Thymus (tissue), 11 donors: ENCODE results near the gene TSKU. TPM values are rescaled to one million over a fixed set of nuclear protein-coding genes. Genes with fewer than 3 reads are reported as not detected.

Source experiments
- DNase-seq, 9 donors: peaks; one replicate each; pipeline ENCODE4 v3.0.0-alpha.2; 2013; ENCODE audit warnings: low spot score in 9 of 9, low read depth in 6 of 9, missing footprints in 1 of 9
- H3K27ac ChIP-seq, 2 donors: one replicate each; pipeline ENCODE4 v1.5.1; 2013; ENCODE audit warnings: control low read depth in 1 of 2, low read depth in 1 of 2, low read length in 1 of 2, mild to moderate bottlenecking in 1 of 2, moderate library complexity in 1 of 2
- H3K27me3 ChIP-seq, 2 donors: one replicate each; pipeline ENCODE4 v1.5.1; 2013; ENCODE audit warnings: low read length in 1 of 2; ENCODE audit not compliant: control insufficient read depth in 2 of 2, insufficient read depth in 1 of 2
- H3K36me3 ChIP-seq, 2 donors: one replicate each; pipeline ENCODE4 v1.5.1; 2013; ENCODE audit warnings: low read length in 1 of 2, mild to moderate bottlenecking in 1 of 2, moderate library complexity in 1 of 2; ENCODE audit not compliant: control insufficient read depth in 2 of 2, insufficient read depth in 2 of 2
- H3K4me1 ChIP-seq, 2 donors: one replicate each; pipeline ENCODE4 v1.5.1; 2013; ENCODE audit warnings: low read length in 2 of 2; ENCODE audit not compliant: control insufficient read depth in 2 of 2, insufficient read depth in 2 of 2
- H3K4me3 ChIP-seq, 2 donors: one replicate each; pipeline ENCODE4 v1.5.1; 2013; ENCODE audit warnings: low read length in 2 of 2, control low read depth in 1 of 2, mild to moderate bottlenecking in 1 of 2
- H3K9me3 ChIP-seq, 2 donors: one replicate each; pipeline ENCODE4 v1.5.1; 2013; ENCODE audit warnings: low read length in 1 of 2, mild to moderate bottlenecking in 1 of 2; ENCODE audit not compliant: control insufficient read depth in 2 of 2, insufficient read depth in 1 of 2
- WGBS: extraction: QIAGEN DNeasy Blood & Tissue Kit; methylation state at CpG from one replicate; pipeline ENCODE4 v1.1.7; 2013; 5-methylcytosine and 5-hydroxymethylcytosine counted together
- polyA plus RNA-seq: library from polyadenylated mRNA; stranded (reverse); fragments of 200-250 nt; gene quantifications from one replicate; pipeline ENCODE4 v1.2.3, GENCODE V29; 2013
- total RNA-seq: library from RNA; stranded (reverse); fragments of 120-200 nt; gene quantifications from one replicate; pipeline ENCODE4 v1.2.4, GENCODE V29; 2013
- donor health status: healthy.

Gene TSKU
- total and polyA plus RNA-seq, 2 donors, result 2.9 to 11.8 TPM

DNA sequence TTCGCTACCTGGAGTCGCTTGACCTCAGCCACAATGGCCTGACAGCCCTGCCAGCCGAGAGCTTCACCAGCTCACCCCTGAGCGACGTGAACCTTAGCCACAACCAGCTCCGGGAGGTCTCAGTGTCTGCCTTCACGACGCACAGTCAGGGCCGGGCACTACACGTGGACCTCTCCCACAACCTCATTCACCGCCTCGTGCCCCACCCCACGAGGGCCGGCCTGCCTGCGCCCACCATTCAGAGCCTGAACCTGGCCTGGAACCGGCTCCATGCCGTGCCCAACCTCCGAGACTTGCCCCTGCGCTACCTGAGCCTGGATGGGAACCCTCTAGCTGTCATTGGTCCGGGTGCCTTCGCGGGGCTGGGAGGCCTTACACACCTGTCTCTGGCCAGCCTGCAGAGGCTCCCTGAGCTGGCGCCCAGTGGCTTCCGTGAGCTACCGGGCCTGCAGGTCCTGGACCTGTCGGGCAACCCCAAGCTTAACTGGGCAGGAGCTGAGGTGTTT lies 12.8 kb downstream of the TSKU start:
- H3K4me1 ChIP-seq, result peaks cover 3 to 16% of the 10 kb centered on the region in 2 donors
- H3K36me3 ChIP-seq, result no peaks in the 10 kb centered on the region
- no peak overlapping the region for H3K27ac ChIP-seq
- no peak overlapping the region for H3K4me3 ChIP-seq
- H3K27me3 ChIP-seq, result peaks cover 0 to 26% of the 10 kb centered on the region in 2 donors
- DNase-seq, result no peak
- WGBS, result 98% methylated on average over 26 of the region's 26 CpGs
- H3K9me3 ChIP-seq, result peaks cover 0 to 4% of the 10 kb centered on the region in 2 donors

DNA sequence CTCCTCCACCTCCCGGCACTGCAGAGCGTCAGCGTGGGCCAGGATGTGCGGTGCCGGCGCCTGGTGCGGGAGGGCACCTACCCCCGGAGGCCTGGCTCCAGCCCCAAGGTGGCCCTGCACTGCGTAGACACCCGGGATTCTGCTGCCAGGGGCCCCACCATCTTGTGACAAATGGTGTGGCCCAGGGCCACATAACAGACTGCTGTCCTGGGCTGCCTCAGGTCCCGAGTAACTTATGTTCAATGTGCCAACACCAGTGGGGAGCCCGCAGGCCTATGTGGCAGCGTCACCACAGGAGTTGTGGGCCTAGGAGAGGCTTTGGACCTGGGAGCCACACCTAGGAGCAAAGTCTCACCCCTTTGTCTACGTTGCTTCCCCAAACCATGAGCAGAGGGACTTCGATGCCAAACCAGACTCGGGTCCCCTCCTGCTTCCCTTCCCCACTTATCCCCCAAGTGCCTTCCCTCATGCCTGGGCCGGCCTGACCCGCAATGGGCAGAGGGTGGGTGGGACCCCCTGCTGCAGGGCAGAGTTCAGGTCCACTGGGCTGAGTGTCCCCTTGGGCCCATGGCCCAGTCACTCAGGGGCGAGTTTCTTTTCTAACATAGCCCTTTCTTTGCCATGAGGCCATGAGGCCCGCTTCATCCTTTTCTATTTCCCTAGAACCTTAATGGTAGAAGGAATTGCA lies 13.5 kb downstream of the TSKU start:
- Histone ChIP-seq H3K36me3 (no peaks in the 10 kb centered on the region), H3K4me1 (peaks cover 3 to 20% of the 10 kb centered on the region in 2 donors), H3K4me3 (no peak overlapping the region), H3K9me3 (no peaks in the 10 kb centered on the region), H3K27me3 (peaks cover 0 to 32% of the 10 kb centered on the region in 2 donors), H3K27ac (no peak overlapping the region)
- no peak for DNase-seq
- WGBS, result 98% methylated on average over 20 of the region's 20 CpGs

DNA sequence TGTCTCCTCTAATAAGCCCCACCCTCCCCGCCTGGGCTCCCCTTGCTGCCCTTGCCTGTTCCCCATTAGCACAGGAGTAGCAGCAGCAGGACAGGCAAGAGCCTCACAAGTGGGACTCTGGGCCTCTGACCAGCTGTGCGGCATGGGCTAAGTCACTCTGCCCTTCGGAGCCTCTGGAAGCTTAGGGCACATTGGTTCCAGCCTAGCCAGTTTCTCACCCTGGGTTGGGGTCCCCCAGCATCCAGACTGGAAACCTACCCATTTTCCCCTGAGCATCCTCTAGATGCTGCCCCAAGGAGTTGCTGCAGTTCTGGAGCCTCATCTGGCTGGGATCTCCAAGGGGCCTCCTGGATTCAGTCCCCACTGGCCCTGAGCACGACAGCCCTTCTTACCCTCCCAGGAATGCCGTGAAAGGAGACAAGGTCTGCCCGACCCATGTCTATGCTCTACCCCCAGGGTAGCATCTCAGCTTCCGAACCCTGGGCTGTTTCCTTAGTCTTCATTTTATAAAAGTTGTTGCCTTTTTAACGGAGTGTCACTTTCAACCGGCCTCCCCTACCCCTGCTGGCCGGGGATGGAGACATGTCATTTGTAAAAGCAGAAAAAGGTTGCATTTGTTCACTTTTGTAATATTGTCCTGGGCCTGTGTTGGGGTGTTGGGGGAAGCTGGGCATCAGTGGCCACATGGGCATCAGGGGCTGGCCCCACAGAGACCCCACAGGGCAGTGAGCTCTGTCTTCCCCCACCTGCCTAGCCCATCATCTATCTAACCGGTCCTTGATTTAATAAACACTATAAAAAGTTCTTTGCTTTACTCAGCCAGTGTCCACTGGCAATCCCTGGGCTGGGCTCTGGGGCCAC lies 14.4 kb downstream of the TSKU start:
- 97% methylated on average over 11 of the region's 11 CpGs for WGBS
- no peaks in the 10 kb centered on the region for H3K36me3 ChIP-seq
- no peak for DNase-seq
- no peak overlapping the region for H3K27ac ChIP-seq
- no peak overlapping the region for H3K4me3 ChIP-seq
- no peaks in the 10 kb centered on the region for H3K9me3 ChIP-seq
- H3K27me3 ChIP-seq, result peaks cover 0 to 33% of the 10 kb centered on the region in 2 donors
- H3K4me1 ChIP-seq, result peaks cover 3 to 21% of the 10 kb centered on the region in 2 donors

DNA sequence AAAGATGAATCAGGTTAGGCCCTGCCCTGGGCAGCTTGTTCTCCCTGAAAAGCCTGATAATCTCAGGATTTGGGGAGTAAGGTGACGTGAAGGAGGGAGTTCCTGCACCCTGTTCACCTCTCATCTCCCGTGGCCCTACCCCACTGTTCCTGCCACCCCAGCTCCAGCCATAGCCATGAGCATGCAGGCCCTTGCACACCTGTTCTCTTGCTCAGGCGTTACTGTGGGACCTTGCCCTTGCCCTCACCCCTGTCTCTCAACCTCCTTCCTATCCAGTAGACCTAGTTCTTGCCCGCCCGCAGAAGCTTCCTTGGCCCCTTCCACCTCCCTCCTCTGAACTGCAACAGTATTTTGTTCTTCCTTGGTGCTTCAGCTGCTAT lies 15.0 kb downstream of the TSKU start:
- no peak for DNase-seq
- 95% methylated on average over 5 of the region's 5 CpGs for WGBS
- H3K4me1 ChIP-seq, result peaks cover 3 to 20% of the 10 kb centered on the region in 2 donors
- H3K27me3 ChIP-seq, result peaks cover 0 to 35% of the 10 kb centered on the region in 2 donors
- no peaks in the 10 kb centered on the region for H3K9me3 ChIP-seq
- no peak overlapping the region for H3K27ac ChIP-seq
- H3K36me3 ChIP-seq, result no peaks in the 10 kb centered on the region
- H3K4me3 ChIP-seq, result no peak overlapping the region

DNA sequence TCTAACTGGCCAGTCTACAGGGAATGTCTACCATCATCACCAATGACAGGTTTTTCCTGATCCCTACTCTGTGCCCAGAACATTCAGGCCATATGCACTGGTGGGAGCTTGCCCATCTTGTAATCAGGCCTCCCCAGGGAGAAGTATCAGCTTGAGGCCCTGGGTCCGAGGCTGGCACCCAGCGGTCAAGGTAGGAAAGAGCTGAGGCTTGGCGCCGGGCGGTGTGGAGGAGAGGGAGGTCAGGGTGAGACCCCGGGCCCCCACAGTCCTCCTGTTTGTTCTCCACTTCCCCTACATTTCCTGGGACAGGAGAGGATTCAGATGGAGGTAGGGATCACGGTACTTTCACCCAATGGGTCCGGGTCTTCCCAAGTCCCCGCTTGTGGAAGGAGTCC lies 15.5 kb downstream of the TSKU start:
- H3K36me3 ChIP-seq, result no peaks in the 10 kb centered on the region
- peaks cover 3 to 23% of the 10 kb centered on the region in 2 donors for H3K4me1 ChIP-seq
- peaks cover 0 to 35% of the 10 kb centered on the region in 2 donors for H3K27me3 ChIP-seq
- H3K27ac ChIP-seq, result no peak overlapping the region
- WGBS, result 84% methylated on average over 9 of the region's 9 CpGs
- no peak for DNase-seq
- H3K4me3 ChIP-seq, result no peak overlapping the region
- no peaks in the 10 kb centered on the region for H3K9me3 ChIP-seq

DNA sequence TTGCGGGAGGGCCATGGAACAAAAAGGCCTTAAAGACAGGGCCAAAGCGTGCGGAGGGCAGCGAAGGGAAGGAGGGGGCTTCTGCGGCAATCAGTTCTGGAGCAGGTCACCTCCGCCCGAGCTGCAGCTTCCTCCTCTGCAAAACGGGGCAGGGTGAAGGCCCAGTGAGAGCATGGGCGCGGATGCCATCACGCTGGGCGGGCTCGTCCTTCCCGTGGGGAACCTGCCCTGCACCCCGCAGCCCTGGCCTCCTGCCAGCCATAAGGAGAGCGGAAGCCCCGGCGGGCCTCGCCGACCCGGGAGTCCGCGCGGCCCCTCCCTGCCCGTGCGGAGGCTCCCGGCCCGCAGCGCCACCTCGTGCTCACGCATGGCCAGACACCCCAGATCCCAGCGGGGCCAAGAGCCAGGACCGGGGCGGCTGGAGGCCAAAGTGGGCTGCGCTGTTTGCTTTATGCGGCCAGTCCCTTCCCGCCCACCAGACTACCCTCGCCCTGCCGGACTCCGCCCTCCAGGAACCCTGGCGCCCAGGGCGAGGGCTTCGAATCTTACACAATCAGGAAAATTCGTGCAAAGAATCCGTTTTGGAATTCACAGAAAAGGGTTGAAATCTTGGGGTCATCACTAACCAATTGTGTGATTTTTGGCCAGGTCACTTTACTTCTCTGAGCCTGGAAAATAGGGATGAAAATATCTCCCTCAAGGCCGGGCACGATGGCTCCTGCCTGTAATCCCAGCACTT lies 16.1 kb downstream of the TSKU start:
- H3K4me3 ChIP-seq, result peak overlapping the region in 1 of 2 donors; percentile 19
- no peaks in the 10 kb centered on the region for H3K36me3 ChIP-seq
- H3K9me3 ChIP-seq, result no peaks in the 10 kb centered on the region
- H3K4me1 ChIP-seq, result peaks cover 7 to 29% of the 10 kb centered on the region in 2 donors
- no peak overlapping the region for H3K27ac ChIP-seq
- DNase-seq, result peak; percentile 18 to 75 (median 44)
- H3K27me3 ChIP-seq, result peaks cover 0 to 35% of the 10 kb centered on the region in 2 donors
- 10% methylated on average over 47 of the region's 47 CpGs for WGBS

DNA sequence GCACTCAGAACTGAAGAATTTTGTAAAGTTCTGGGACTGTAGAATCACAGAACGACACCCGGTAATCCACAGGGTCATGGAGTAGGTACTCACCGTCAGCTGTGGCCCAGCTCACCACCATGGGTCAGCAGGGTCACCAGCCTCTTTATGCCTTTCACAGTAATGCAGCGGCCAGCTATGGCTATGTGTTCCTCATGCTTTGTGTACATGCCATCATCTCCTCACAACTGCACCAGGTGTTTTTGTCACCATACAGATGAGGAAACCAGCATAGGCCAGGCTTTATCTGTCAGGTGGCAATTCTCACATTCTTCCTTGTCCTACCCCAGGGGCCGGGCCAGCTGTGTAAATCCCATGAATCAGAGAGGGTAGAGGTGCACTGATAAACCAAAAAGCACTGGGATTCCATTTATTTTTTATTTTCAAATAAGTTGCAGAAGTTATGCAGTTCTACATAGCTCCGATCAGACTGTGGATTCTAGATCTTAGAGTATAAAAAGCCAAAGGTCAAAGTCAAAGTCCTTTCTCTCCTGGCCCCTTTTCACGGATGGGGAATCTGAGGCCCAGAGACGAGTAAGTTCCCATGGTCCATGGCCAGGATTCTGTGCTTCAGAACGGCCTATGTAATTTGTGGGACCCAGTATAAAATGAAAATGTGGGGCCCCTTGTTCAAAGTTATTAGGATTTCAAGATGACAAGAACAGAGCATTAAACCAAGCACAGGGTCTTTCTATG lies 17.5 kb downstream of the TSKU start:
- 95% methylated on average over 9 of the region's 9 CpGs for WGBS
- Histone ChIP-seq H3K4me1 (peaks cover 8 to 39% of the 10 kb centered on the region in 2 donors), H3K27ac (no peak overlapping the region), H3K4me3 (no peak overlapping the region), H3K9me3 (no peaks in the 10 kb centered on the region), H3K36me3 (no peaks in the 10 kb centered on the region), H3K27me3 (peaks cover 0 to 39% of the 10 kb centered on the region in 2 donors)
- DNase-seq, result no peak

DNA sequence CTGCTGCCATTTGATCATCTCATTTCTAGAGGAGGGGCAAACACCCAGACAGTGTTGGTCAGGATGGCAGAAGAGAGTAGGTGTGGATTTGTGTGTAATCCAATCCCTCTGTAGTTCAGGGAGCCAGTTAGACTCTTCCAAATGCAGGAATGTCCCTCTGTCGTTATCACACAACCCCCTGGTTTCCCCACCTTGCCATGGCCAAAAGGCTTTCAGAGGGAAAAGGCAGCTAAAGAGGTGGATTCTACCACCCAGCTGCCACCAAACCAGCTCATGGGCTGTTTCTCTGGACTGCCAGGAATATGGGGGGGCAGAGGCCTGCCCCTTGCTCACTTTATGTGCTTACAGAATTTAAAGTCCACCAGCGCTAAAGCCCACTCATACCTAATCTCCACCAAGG lies 18.1 kb downstream of the TSKU start:
- peaks cover 0 to 42% of the 10 kb centered on the region in 2 donors for H3K27me3 ChIP-seq
- no peaks in the 10 kb centered on the region for H3K36me3 ChIP-seq
- 94% methylated on average over 2 of the region's 2 CpGs for WGBS
- no peak for DNase-seq
- no peak overlapping the region for H3K4me3 ChIP-seq
- H3K9me3 ChIP-seq, result no peaks in the 10 kb centered on the region
- no peak overlapping the region for H3K27ac ChIP-seq
- H3K4me1 ChIP-seq, result peaks cover 8 to 41% of the 10 kb centered on the region in 2 donors
